HCT116 (cell line): ENCODE results near the gene MAN2B2. TPM values are rescaled to one million over a fixed set of nuclear protein-coding genes. Genes with fewer than 3 reads are reported as not detected.

Source experiments
- ATAC-seq: fragments of 200-7000 bp; cut with Tn5 transposase; 2 replicates; pipeline ENCODE4 v1.9.1; 2020; ENCODE audit warnings: mild to moderate bottlenecking, moderate library complexity
- BruUV-seq: library from RNA; stranded (reverse); fragments of 400-500 nt; replicated peaks from 2 replicates; lab custom pipeline; 2021; lab: Mats Ljungman, UMichigan
- CTCF ChIA-PET: fragments of 300-600 bp; sonication (Branson Sonifier 250); formaldehyde crosslinking; loops from one replicate; lab custom pipeline; 2021; ENCODE audit warnings: antibody characterized with exemption; lab: Charles Lee
- POLR2A ChIA-PET: fragments of 300-600, 350-600 bp; sonication (Branson Sonifier 250); formaldehyde crosslinking; loops from one replicate; lab custom pipeline; 2021; ENCODE audit warnings: antibody characterized with exemption; lab: Charles Lee
- RAD21 ChIA-PET, 2 experiments: fragments of 300-600 bp; sonication (Branson Sonifier 250); formaldehyde crosslinking; loops; one replicate each; lab custom pipeline; 2023; ENCODE audit warnings: low total read pairs in 2 of 2; ENCODE audit not compliant: uncharacterized antibody in 2 of 2, unreplicated experiment in 2 of 2, low non-redundant PET in 1 of 2; lab: Charles Lee
- DNase-seq: peaks from one replicate; pipeline ENCODE4 v3.0.0-alpha.2; 2010; ENCODE audit warnings: low read depth, low spot score
- H2AFZ ChIP-seq: fragments of 200-600 bp; shearing (Covaris generic), sonication (generic); 2 replicates; pipeline ENCODE4 v1.6.1; 2017; ENCODE audit warnings: low read depth, mixed run types, mixed read lengths, antibody characterized with exemption, low read length; ENCODE audit not compliant: poor library complexity, severe bottlenecking
- H3K27ac ChIP-seq: 2 replicates; pipeline ENCODE4 v1.5.1; 2012; ENCODE audit warnings: low read depth, low read length
- H3K27me3 ChIP-seq: fragments of 200-600 bp; sonication (generic); 2 replicates; pipeline ENCODE4 v1.6.1; 2016; ENCODE audit warnings: mixed run types, low read length, mixed read lengths; ENCODE audit not compliant: insufficient read depth
- H3K36me3 ChIP-seq, 2 experiments: fragments of 200-500 bp in 1 of 2; fragments of 200-600 bp in 1 of 2; sonication (Bioruptor generic) in 1 of 2; sonication (generic) in 1 of 2; 2 replicates each; pipeline versions ENCODE4 v1.5.1 to v1.6.1; 2014 to 2016; ENCODE audit warnings: low read length in 2 of 2, inconsistent platforms in 1 of 2, mixed read lengths in 1 of 2, mixed run types in 1 of 2; ENCODE audit not compliant: insufficient read depth in 2 of 2, control insufficient read depth in 1 of 2
- H3K4me1 ChIP-seq, 2 experiments: fragments of 200-600 bp in 1 of 2; sonication (generic) in 1 of 2; 2 replicates each; pipeline versions ENCODE4 v1.5.1 to v1.6.1; 2012 to 2017; ENCODE audit warnings: low read length in 2 of 2, inconsistent platforms in 1 of 2, mild to moderate bottlenecking in 1 of 2, mixed read lengths in 1 of 2, mixed run types in 1 of 2, moderate library complexity in 1 of 2; ENCODE audit not compliant: insufficient read depth in 2 of 2, control insufficient read depth in 1 of 2
- H3K4me2 ChIP-seq: fragments of 200-600 bp; sonication (generic); 2 replicates; pipeline ENCODE4 v1.6.1; 2017; ENCODE audit warnings: mixed run types, low read length, mixed read lengths
- H3K4me3 ChIP-seq, 2 experiments: fragments of 200-600 bp in 1 of 2; sonication (generic) in 1 of 2; replicated peaks in 1 of 2; 2 replicates each; pipeline ENCODE4 v1.5.1; 2011 to 2016; ENCODE audit warnings: low read length in 2 of 2, control low read depth in 1 of 2, low read depth in 1 of 2, mild to moderate bottlenecking in 1 of 2, mixed read lengths in 1 of 2, mixed run types in 1 of 2
- H3K79me2 ChIP-seq: fragments of 200-600 bp; sonication (generic); 2 replicates; pipeline ENCODE4 v1.6.1; 2017; ENCODE audit warnings: mild to moderate bottlenecking, mixed run types, low read length, moderate library complexity, mixed read lengths; ENCODE audit not compliant: insufficient read depth
- H3K9ac ChIP-seq: fragments of 200-600 bp; sonication (generic); 2 replicates; pipeline ENCODE4 v1.6.1; 2016; ENCODE audit warnings: low read length, mixed read lengths
- H3K9me2 ChIP-seq: fragments of 200-600 bp; sonication (generic), shearing (Covaris generic); 2 replicates; pipeline ENCODE4 v1.6.1; 2017; ENCODE audit warnings: mixed run types, mild to moderate bottlenecking, moderate library complexity; ENCODE audit not compliant: insufficient read depth
- H3K9me3 ChIP-seq, 2 experiments: fragments of 200-500 bp in 1 of 2; fragments of 200-600 bp in 1 of 2; sonication (Bioruptor generic) in 1 of 2; sonication (generic) in 1 of 2; 2 replicates each; pipeline ENCODE4 v1.6.1; 2014 to 2017; ENCODE audit warnings: low read length in 2 of 2, mixed read lengths in 2 of 2, inconsistent platforms in 1 of 2, low read depth in 1 of 2, mild to moderate bottlenecking in 1 of 2, mixed run types in 1 of 2, moderate library complexity in 1 of 2; ENCODE audit not compliant: control insufficient read depth in 1 of 2, insufficient read depth in 1 of 2
- H4K20me1 ChIP-seq: fragments of 200-600 bp; sonication (generic), shearing (Covaris generic); 2 replicates; pipeline ENCODE4 v1.6.1; 2017; ENCODE audit warnings: mixed run types, mild to moderate bottlenecking, moderate library complexity; ENCODE audit not compliant: insufficient read depth
- CBX3 ChIP-seq: IDR thresholded peaks from 2 replicates; pipeline ENCODE4 v1.6.1; 2012; ENCODE audit warnings: low read depth
- CEBPB ChIP-seq: IDR thresholded peaks from 2 replicates; pipeline ENCODE4 v1.6.1; 2012; ENCODE audit warnings: low read depth
- EGR1 ChIP-seq: IDR thresholded peaks from 2 replicates; pipeline ENCODE4 v1.6.1; 2012; ENCODE audit warnings: low read depth
- ELF1 ChIP-seq: IDR thresholded peaks from 2 replicates; pipeline ENCODE4 v1.6.1; 2012; ENCODE audit warnings: low read depth, borderline replicate concordance
- RAD21 ChIP-seq: IDR thresholded peaks from 2 replicates; pipeline ENCODE4 v1.6.1; 2012; ENCODE audit warnings: low read depth, mild to moderate bottlenecking
- SIN3A ChIP-seq: IDR thresholded peaks from 2 replicates; pipeline ENCODE4 v1.6.1; 2012; ENCODE audit warnings: low read depth
- SP1 ChIP-seq: IDR thresholded peaks from 2 replicates; pipeline ENCODE4 v1.6.1; 2012; ENCODE audit warnings: low read depth
- SRF ChIP-seq: IDR thresholded peaks from 2 replicates; pipeline ENCODE4 v1.6.1; 2012; ENCODE audit warnings: low read depth
- YY1 ChIP-seq: IDR thresholded peaks from 2 replicates; pipeline ENCODE4 v1.6.1; 2011; ENCODE audit warnings: low read length, low read depth, moderate library complexity, mild to moderate bottlenecking; ENCODE audit not compliant: insufficient replicate concordance; ENCODE audit errors: extremely low read depth
- ZFX ChIP-seq: fragments of 450-650 bp; IDR thresholded peaks from 2 replicates; pipeline ENCODE4 v1.6.1; 2017
- intact Hi-C: fragments of 100-400 bp; cut with micrococcal nuclease; formaldehyde crosslinking; loops from 2 replicates; pipeline ENCODE4 v1.10.0; 2022
- total RNA-seq: library from RNA; stranded (reverse); gene quantifications from one replicate; pipeline ENCODE4 v1.2.1, GENCODE V29; 2021; ENCODE audit not compliant: unreplicated experiment
- TF ChIP-seq, protein P1 (sequence below): IDR thresholded peaks from 2 replicates; pipeline ENCODE4 v1.6.1; 2012
- TF ChIP-seq, protein P2 (sequence below): IDR thresholded peaks from 2 replicates; pipeline ENCODE4 v1.6.1; 2012
- TF ChIP-seq, protein P3 (sequence below): IDR thresholded peaks from 2 replicates; pipeline ENCODE4 v1.6.1; 2011; ENCODE audit warnings: mild to moderate bottlenecking, low read length, moderate library complexity; ENCODE audit not compliant: insufficient replicate concordance; ENCODE audit errors: extremely low read depth
- TF ChIP-seq, protein P4 (sequence below): IDR thresholded peaks from 2 replicates; pipeline ENCODE4 v1.6.1; 2012; ENCODE audit warnings: low read depth

Gene MAN2B2
- total RNA-seq, 1 experiment from 2014 or later: 18.0 TPM

DNA sequence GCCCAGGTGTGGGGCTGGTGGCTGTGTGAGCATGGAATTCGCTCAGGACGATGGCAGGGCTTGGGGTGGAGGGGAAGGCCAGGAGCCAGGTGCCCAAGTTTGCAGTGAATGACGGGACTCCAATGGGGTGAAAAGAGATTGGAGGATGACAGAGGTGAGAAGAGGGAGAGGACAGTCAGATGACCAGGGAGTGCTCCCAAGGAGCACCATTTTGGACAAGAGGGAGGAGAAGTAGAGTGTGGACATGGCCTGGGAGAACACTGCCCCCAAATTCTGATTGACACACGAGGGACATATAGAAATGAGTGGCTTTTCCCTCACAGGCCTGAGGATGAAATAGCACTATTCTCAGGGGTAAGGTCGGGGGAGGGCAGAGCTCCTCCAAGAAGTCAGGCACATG is 72.2 kb downstream of the MAN2B2 start:
- ChIA-PET RAD21 (no interaction called here), CTCF (interaction anchor here (0.5 kb wide), 1 partner anchor 23 kb away, joined by 5 read pairs; no protein-coding TSS in a partner anchor), POLR2A (interaction anchor here (1.3 kb wide), 1 partner anchor 27 kb away, joined by 4 read pairs; a partner anchor contains a TSS)
- Histone ChIP-seq H3K9me2 (no peaks in the 10 kb centered on the region), H2AFZ (no peak overlapping the region), H3K4me3 (no peak overlapping the region), H3K9ac (no peak overlapping the region), H3K27me3 (no peaks in the 10 kb centered on the region), H4K20me1 (no peaks in the 10 kb centered on the region), H3K36me3 (peaks cover 8 to 13% of the 10 kb centered on the region in 2 experiments; a peak in 3 of 4 replicates), H3K4me2 (no peak overlapping the region), H3K4me1 (peaks cover under 1 to 2% of the 10 kb centered on the region in 2 experiments), H3K79me2 (peaks cover 12% of the 10 kb centered on the region), H3K27ac (no peak overlapping the region), H3K9me3 (no peaks in the 10 kb centered on the region)
- BruUV-seq: no TSS peak
- intact Hi-C loops: no loop called here
- no peak for ATAC-seq
- DNase-seq: no peak
- no peak for TF ChIP-seq RAD21
- TF ChIP-seq YY1: no peak
- TF ChIP-seq EGR1: no peak
- TF ChIP-seq SRF: no peak
- no peak for TF ChIP-seq SP1
- TF ChIP-seq, protein P1, sequence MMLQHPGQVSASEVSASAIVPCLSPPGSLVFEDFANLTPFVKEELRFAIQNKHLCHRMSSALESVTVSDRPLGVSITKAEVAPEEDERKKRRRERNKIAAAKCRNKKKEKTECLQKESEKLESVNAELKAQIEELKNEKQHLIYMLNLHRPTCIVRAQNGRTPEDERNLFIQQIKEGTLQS: no peak
- TF ChIP-seq ELF1: no peak
- no peak for TF ChIP-seq CEBPB
- no peak for TF ChIP-seq CBX3
- no peak for TF ChIP-seq ZFX
- TF ChIP-seq, protein P2, sequence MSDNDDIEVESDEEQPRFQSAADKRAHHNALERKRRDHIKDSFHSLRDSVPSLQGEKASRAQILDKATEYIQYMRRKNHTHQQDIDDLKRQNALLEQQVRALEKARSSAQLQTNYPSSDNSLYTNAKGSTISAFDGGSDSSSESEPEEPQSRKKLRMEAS: no peak
- TF ChIP-seq, protein P3, sequence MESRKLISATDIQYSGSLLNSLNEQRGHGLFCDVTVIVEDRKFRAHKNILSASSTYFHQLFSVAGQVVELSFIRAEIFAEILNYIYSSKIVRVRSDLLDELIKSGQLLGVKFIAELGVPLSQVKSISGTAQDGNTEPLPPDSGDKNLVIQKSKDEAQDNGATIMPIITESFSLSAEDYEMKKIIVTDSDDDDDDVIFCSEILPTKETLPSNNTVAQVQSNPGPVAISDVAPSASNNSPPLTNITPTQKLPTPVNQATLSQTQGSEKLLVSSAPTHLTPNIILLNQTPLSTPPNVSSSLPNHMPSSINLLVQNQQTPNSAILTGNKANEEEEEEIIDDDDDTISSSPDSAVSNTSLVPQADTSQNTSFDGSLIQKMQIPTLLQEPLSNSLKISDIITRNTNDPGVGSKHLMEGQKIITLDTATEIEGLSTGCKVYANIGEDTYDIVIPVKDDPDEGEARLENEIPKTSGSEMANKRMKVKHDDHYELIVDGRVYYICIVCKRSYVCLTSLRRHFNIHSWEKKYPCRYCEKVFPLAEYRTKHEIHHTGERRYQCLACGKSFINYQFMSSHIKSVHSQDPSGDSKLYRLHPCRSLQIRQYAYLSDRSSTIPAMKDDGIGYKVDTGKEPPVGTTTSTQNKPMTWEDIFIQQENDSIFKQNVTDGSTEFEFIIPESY: no peak
- TF ChIP-seq, protein P4, sequence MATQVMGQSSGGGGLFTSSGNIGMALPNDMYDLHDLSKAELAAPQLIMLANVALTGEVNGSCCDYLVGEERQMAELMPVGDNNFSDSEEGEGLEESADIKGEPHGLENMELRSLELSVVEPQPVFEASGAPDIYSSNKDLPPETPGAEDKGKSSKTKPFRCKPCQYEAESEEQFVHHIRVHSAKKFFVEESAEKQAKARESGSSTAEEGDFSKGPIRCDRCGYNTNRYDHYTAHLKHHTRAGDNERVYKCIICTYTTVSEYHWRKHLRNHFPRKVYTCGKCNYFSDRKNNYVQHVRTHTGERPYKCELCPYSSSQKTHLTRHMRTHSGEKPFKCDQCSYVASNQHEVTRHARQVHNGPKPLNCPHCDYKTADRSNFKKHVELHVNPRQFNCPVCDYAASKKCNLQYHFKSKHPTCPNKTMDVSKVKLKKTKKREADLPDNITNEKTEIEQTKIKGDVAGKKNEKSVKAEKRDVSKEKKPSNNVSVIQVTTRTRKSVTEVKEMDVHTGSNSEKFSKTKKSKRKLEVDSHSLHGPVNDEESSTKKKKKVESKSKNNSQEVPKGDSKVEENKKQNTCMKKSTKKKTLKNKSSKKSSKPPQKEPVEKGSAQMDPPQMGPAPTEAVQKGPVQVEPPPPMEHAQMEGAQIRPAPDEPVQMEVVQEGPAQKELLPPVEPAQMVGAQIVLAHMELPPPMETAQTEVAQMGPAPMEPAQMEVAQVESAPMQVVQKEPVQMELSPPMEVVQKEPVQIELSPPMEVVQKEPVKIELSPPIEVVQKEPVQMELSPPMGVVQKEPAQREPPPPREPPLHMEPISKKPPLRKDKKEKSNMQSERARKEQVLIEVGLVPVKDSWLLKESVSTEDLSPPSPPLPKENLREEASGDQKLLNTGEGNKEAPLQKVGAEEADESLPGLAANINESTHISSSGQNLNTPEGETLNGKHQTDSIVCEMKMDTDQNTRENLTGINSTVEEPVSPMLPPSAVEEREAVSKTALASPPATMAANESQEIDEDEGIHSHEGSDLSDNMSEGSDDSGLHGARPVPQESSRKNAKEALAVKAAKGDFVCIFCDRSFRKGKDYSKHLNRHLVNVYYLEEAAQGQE: no peak
- no peak for TF ChIP-seq SIN3A
